NCI-H460 (cell line): ENCODE data around the gene CTR9. TPM values are rescaled to one million over a fixed set of nuclear protein-coding genes. Genes with fewer than 3 reads are reported as not detected.
"Not testable (repeated sequence)": the region's sequence is repeated elsewhere in the genome, so short reads cannot be mapped to it uniquely, and the experiment has no call there.

Experiments
- DNase-seq: peaks from one replicate; pipeline ENCODE4 v3.0.0-alpha.2; 2016; ENCODE audit warnings: low read depth; ENCODE audit errors: extremely low read depth
- small RNA-seq, 2 experiments: library from RNA; depleted of rRNA; stranded (forward); fragments of <200 nt; gene quantifications; one replicate each; pipeline ENCODE3, GENCODE V24; 2014
- total RNA-seq: library from RNA; depleted of rRNA; stranded (reverse); fragments of >200 nt; shearing (Covaris generic); gene quantifications from 2 replicates; pipeline ENCODE4 v1.2.3, GENCODE V29; 2014; rRNA removed

Gene CTR9
- total RNA-seq, 1 experiment from 2014 or later: 12.2 TPM

GRCh38 chr11:10813945-10814344, 62.9 kb downstream of the CTR9 start:
- DNase-seq: no peak

DNA sequence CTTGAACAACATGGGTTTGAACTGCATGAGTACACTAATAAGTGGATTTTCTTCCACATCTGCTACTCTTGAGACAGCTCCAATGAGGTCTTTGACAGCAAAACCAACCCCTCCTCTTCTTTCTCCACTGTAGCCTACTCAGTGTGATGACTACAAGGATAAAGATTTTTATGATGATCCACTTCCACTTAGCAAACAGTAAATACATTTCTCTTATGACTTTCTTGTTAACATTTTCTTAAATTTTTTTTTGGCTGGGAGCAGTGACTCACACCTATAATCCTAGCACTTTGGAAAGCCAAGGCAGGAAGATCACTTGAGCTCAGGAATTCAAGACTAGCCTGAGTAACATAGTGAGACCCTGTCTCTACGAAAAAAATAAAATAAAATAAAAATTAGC, 67.5 kb downstream of the CTR9 start:
- no peak for DNase-seq

DNA sequence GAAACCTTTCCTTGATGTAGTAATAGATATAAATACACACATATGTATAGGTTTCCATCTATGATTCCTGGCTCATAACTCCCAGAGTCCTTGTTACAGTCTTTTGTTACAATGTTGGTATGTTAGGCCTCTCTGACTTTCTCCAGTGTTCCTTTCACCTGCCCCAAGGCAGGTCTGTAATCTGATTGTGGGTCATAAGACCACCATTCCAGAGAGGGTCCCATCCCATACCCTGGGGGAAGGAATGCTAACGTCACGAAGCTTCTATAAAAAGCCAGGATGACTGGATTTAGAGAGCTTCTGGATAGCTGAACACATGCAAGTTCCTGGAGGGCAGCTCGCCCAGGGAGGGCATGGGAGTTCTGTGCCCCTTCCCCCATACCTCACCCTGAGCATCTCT, 71.4 kb downstream of the CTR9 start:
- DNase-seq: not testable (repeated sequence)

DNA sequence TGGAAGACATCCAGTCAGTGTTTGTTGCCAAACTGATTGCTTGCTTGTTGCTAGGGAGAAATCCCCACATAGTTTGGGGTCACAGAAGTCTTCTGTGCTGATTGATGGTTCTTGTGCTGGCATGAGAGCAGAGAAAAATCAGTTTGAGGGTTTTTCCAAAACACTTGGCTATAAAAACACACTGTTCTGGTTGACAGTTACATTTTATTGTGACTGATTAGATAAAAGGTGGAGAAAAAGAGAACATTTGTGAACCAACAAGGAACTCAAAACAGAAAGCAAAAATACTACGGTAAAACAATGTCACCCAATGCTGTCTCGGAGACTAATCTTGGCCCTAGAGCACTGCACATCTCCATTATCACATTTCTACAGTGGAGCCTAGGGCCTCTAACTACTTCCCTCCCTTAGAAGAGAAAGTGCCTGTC, 72.1 kb downstream of the CTR9 start:
- DNase-seq: no peak

- no peak for DNase-seq
Measured at GRCh38 chr11:10824888-10825287, 73.8 kb downstream of the CTR9 start.

DNA sequence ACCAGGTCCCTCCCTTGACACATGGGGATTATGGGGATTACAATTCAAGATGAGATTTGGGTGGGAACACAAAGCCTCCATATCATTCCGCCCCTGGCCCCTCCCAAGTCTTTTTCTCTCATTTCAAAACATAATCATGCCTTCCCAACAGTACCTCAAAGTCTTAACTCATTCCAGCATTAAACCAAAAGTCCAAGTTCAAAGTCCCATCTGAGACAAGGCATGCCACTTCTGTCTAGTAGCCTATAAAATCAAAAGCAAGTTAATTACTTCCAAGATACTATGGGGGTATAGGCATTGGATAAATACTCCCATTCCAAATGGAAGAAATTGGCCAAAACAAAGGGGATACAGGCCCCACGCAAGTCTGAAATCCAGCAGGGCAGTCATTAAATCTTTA, 77.4 kb downstream of the CTR9 start:
- DNase-seq: no peak

- no peak for DNase-seq
Measured at GRCh38 chr11:10829139-10829538, 78.1 kb downstream of the CTR9 start.

Small RNAs within 50 kb of the gene (small RNA-seq; reads per million reads assigned to genes)
- gene RF00019 (0 reads per million in 2 experiments), gene SNORD97 (0 reads per million in 2 experiments)

Other genes with a start within 250 kb of the CTR9 start
- gene RNF141, start 210.1 kb upstream of the CTR9 start, total RNA-seq: 14.6 and 15.3 TPM in 2 replicates
- gene LYVE1, start 182.6 kb upstream of the CTR9 start, total RNA-seq: not detected in 2 replicates
- not detected in 2 replicates for gene IRAG1, start 57.5 kb upstream of the CTR9 start, total RNA-seq
- 571 and 644 TPM in 2 replicates for gene EIF4G2, start 57.7 kb downstream of the CTR9 start, total RNA-seq
- 24.2 and 27.5 TPM in 2 replicates for gene ZBED5, start 106.8 kb downstream of the CTR9 start, total RNA-seq